Measurements from ENCODE around the gene AGPS. TPM values are rescaled to one million over a fixed set of nuclear protein-coding genes. Genes with fewer than 3 reads are reported as not detected.

The AGPS gene
- total RNA-seq, 1 experiment from 2014 or later, result 60.9 TPM

DNA sequence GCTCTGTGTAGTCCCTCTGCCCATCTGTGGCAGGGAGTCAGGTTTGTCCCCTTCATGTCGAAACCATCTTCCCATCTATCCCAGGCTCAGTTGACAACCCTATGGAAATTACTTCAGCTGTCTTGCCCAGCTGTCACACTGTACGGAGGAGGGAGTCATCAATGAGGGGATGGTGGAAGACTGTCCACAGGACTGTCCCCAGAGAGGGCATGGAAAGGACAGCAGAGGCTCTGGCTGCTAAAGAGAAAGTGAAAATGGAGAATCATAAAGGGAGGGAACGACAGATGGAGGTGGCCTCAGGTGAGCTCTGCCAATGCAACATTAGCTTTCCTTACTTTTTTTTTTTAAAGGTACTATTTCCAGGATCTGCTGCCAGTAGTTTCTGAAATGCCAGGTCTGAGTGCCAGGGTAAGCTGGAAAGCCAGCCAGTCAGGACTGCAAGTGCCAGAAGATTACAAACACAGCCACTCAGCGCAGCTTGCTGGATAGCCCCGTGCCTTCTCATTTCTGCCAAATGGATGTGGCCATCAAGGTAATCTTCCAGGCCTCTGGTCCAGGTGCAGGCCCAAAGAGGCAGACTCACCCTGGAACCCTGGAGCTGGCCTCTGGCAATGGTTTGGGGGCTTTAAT lies 192.8 kb downstream of the AGPS start:
- Mint-ChIP-seq H3K4me3 (no peak overlapping the region), H3K27me3 (ENCODE audit: low read depth) (peaks cover 3% of the 10 kb centered on the region; the same call in 1 of the 2 replicates), H3K27ac (no peak overlapping the region), H3K4me1 (no peaks in the 10 kb centered on the region), H3K36me3 (ENCODE audit: insufficient read depth in 1 of 3, low read depth in 3 of 3) (no peaks in the 10 kb centered on the region), H3K9me3 (no peaks in the 10 kb centered on the region)
- Histone ChIP-seq H3K27me3 (ENCODE audit: insufficient read depth, low read length) (no peaks in the 10 kb centered on the region), H2BK20ac (ENCODE audit: low read depth, low read length, poor library complexity, severe bottlenecking) (no peak overlapping the region), H4K5ac (ENCODE audit: insufficient read length, low read depth, low read length) (no peak overlapping the region), H3K27ac (ENCODE audit: insufficient read length, low read depth, low read length) (no peak overlapping the region), H3K14ac (ENCODE audit: insufficient read depth, low read length) (no peak overlapping the region), H3K23ac (ENCODE audit: insufficient read length, low read depth, low read length) (no peak overlapping the region), H3K79me2 (ENCODE audit: insufficient read depth, low read length) (no peaks in the 10 kb centered on the region), H3K9ac (ENCODE audit: extremely low read depth, insufficient read length, low read length) (no peak overlapping the region), H2AFZ (ENCODE audit: low read length) (no peak overlapping the region), H3K79me1 (ENCODE audit: insufficient read depth, low read depth, low read length, poor library complexity, severe bottlenecking) (no peaks in the 10 kb centered on the region), H3K23me2 (ENCODE audit: insufficient read length, low read depth, low read length, poor library complexity, severe bottlenecking) (no peaks in the 10 kb centered on the region), H2BK5ac (ENCODE audit: insufficient read length, low read length) (no peak overlapping the region), H3K4ac (ENCODE audit: low read depth, low read length) (no peak overlapping the region), H2BK12ac (ENCODE audit: insufficient read length, low read depth, low read length) (no peak overlapping the region), H3K4me2 (ENCODE audit: insufficient read depth, insufficient read length, low read length) (no peak overlapping the region), H4K8ac (replicated peaks; ENCODE audit: insufficient read length, low read depth, low read length) (no peak overlapping the region), H3T11ph (ENCODE audit: low read length) (no peak overlapping the region), H4K91ac (ENCODE audit: insufficient read length, low read depth, low read length) (no peak overlapping the region), H2BK120ac (ENCODE audit: low read depth, low read length, poor library complexity, severe bottlenecking) (no peak overlapping the region), H3K4me1 (ENCODE audit: insufficient read depth, low read length) (no peaks in the 10 kb centered on the region), H3K9me3 (ENCODE audit: control insufficient read depth, low read depth, low read length) (no peaks in the 10 kb centered on the region), H3K56ac (ENCODE audit: insufficient read length, low read depth, low read length) (no peak overlapping the region), H4K20me1 (ENCODE audit: control insufficient read depth, insufficient read depth, insufficient read length) (no peaks in the 10 kb centered on the region), H3K18ac (ENCODE audit: insufficient read length, low read depth, low read length) (no peak overlapping the region), H2AK5ac (ENCODE audit: insufficient read length, low read length) (no peak overlapping the region), H2BK15ac (ENCODE audit: low read depth, low read length) (no peak overlapping the region)
- no peak for DNase-seq
- no CpG with 5 or more reads among the region's 5 CpGs for whole genome bisulfite sequencing (ENCODE audit: extremely low coverage, insufficient read length, low lambda C conversion rate)
- TF ChIP-seq, protein P1, sequence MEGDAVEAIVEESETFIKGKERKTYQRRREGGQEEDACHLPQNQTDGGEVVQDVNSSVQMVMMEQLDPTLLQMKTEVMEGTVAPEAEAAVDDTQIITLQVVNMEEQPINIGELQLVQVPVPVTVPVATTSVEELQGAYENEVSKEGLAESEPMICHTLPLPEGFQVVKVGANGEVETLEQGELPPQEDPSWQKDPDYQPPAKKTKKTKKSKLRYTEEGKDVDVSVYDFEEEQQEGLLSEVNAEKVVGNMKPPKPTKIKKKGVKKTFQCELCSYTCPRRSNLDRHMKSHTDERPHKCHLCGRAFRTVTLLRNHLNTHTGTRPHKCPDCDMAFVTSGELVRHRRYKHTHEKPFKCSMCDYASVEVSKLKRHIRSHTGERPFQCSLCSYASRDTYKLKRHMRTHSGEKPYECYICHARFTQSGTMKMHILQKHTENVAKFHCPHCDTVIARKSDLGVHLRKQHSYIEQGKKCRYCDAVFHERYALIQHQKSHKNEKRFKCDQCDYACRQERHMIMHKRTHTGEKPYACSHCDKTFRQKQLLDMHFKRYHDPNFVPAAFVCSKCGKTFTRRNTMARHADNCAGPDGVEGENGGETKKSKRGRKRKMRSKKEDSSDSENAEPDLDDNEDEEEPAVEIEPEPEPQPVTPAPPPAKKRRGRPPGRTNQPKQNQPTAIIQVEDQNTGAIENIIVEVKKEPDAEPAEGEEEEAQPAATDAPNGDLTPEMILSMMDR (conservative IDR thresholded peaks at IDR 0.05), result no peak
